ENCODE measurements around the gene DDR1.
A peak's percentile ranks its signal among the peaks of the same experiment; 100 is the strongest.

DNA sequence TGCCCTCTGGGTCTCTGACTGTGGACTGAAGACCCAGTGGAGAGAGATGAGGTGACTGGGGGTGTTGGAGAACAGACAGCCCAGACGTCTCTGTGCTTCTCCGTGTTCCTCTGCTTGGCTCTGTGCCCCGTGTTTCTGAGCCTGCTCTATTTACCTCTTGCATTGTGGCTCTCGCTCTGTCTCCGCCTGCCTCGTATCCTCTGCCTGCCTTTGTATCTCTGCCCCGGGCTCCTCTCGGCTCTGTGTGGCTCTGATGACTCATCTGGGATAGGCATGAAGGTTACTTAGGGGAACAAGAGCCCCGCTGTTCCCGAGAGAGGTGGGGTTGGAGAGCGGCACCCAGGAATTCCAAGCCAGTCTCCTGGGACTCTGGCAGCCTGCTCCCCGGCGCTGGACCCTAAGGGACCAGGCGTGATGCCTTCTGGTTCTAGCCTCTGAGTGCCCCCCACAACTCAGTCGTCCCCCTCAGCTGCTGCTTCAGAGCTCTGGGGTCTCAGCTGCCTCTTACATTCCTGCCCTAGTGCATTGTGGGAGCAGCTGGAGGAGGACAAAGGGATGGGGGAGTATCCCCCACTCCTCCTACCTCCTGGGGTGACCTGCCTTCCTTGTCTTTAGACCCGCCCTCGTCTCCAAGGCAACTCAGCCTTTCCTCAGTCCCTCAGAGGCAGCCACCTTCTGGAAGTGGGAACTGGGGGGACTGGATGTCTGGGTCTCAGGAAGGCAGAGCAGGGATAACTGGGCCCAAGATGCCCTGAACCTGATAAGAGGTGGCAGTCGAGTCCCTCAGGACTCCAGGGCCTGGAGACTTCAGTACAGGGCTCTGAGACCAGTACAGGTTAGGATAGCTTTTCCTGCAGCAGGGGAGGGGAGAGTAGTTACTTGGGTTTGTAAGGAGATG, 1.9 kb downstream of the DDR1 start:
- TF ChIP-seq, protein P1, sequence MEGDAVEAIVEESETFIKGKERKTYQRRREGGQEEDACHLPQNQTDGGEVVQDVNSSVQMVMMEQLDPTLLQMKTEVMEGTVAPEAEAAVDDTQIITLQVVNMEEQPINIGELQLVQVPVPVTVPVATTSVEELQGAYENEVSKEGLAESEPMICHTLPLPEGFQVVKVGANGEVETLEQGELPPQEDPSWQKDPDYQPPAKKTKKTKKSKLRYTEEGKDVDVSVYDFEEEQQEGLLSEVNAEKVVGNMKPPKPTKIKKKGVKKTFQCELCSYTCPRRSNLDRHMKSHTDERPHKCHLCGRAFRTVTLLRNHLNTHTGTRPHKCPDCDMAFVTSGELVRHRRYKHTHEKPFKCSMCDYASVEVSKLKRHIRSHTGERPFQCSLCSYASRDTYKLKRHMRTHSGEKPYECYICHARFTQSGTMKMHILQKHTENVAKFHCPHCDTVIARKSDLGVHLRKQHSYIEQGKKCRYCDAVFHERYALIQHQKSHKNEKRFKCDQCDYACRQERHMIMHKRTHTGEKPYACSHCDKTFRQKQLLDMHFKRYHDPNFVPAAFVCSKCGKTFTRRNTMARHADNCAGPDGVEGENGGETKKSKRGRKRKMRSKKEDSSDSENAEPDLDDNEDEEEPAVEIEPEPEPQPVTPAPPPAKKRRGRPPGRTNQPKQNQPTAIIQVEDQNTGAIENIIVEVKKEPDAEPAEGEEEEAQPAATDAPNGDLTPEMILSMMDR (conservative IDR thresholded peaks at IDR 0.05; ENCODE audit: low read depth in 2 of 2): no peak
- TF ChIP-seq POLR2AphosphoS5 (IDR thresholded peaks at IDR 0.05; ENCODE audit: low read depth): peak; percentile 93
- TF ChIP-seq EZH2phosphoT487 (IDR thresholded peaks at IDR 0.05; ENCODE audit: unreplicated experiment): no peak
- no peak for TF ChIP-seq EZH2 (IDR thresholded peaks at IDR 0.05; ENCODE audit: low read depth, unreplicated experiment)
- TF ChIP-seq STAT1 (IDR thresholded peaks at IDR 0.05; ENCODE audit: unreplicated experiment): no peak
- TF ChIP-seq, protein P2, sequence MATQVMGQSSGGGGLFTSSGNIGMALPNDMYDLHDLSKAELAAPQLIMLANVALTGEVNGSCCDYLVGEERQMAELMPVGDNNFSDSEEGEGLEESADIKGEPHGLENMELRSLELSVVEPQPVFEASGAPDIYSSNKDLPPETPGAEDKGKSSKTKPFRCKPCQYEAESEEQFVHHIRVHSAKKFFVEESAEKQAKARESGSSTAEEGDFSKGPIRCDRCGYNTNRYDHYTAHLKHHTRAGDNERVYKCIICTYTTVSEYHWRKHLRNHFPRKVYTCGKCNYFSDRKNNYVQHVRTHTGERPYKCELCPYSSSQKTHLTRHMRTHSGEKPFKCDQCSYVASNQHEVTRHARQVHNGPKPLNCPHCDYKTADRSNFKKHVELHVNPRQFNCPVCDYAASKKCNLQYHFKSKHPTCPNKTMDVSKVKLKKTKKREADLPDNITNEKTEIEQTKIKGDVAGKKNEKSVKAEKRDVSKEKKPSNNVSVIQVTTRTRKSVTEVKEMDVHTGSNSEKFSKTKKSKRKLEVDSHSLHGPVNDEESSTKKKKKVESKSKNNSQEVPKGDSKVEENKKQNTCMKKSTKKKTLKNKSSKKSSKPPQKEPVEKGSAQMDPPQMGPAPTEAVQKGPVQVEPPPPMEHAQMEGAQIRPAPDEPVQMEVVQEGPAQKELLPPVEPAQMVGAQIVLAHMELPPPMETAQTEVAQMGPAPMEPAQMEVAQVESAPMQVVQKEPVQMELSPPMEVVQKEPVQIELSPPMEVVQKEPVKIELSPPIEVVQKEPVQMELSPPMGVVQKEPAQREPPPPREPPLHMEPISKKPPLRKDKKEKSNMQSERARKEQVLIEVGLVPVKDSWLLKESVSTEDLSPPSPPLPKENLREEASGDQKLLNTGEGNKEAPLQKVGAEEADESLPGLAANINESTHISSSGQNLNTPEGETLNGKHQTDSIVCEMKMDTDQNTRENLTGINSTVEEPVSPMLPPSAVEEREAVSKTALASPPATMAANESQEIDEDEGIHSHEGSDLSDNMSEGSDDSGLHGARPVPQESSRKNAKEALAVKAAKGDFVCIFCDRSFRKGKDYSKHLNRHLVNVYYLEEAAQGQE (IDR thresholded peaks at IDR 0.05; ENCODE audit: unreplicated experiment): no peak
- TF ChIP-seq, protein P3, sequence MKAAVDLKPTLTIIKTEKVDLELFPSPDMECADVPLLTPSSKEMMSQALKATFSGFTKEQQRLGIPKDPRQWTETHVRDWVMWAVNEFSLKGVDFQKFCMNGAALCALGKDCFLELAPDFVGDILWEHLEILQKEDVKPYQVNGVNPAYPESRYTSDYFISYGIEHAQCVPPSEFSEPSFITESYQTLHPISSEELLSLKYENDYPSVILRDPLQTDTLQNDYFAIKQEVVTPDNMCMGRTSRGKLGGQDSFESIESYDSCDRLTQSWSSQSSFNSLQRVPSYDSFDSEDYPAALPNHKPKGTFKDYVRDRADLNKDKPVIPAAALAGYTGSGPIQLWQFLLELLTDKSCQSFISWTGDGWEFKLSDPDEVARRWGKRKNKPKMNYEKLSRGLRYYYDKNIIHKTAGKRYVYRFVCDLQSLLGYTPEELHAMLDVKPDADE (IDR thresholded peaks at IDR 0.05): 0 out of 2 replicates have a peak, but pooled peaks have one; percentile 24
- 0 out of 2 replicates have a peak, but pooled peaks have one; percentile 23 for TF ChIP-seq CREB1 (CRISPR knock-in tag; IDR thresholded peaks at IDR 0.05; ENCODE audit: low read depth)
- TF ChIP-seq ZNF114 (CRISPR knock-in tag; IDR thresholded peaks at IDR 0.05): no peak
- no peak for TF ChIP-seq ZNF331 (CRISPR knock-in tag; IDR thresholded peaks at IDR 0.05; ENCODE audit: low read depth)
- TF ChIP-seq JUNB (IDR thresholded peaks at IDR 0.05; ENCODE audit: unreplicated experiment): no peak
- TF ChIP-seq, protein P4, sequence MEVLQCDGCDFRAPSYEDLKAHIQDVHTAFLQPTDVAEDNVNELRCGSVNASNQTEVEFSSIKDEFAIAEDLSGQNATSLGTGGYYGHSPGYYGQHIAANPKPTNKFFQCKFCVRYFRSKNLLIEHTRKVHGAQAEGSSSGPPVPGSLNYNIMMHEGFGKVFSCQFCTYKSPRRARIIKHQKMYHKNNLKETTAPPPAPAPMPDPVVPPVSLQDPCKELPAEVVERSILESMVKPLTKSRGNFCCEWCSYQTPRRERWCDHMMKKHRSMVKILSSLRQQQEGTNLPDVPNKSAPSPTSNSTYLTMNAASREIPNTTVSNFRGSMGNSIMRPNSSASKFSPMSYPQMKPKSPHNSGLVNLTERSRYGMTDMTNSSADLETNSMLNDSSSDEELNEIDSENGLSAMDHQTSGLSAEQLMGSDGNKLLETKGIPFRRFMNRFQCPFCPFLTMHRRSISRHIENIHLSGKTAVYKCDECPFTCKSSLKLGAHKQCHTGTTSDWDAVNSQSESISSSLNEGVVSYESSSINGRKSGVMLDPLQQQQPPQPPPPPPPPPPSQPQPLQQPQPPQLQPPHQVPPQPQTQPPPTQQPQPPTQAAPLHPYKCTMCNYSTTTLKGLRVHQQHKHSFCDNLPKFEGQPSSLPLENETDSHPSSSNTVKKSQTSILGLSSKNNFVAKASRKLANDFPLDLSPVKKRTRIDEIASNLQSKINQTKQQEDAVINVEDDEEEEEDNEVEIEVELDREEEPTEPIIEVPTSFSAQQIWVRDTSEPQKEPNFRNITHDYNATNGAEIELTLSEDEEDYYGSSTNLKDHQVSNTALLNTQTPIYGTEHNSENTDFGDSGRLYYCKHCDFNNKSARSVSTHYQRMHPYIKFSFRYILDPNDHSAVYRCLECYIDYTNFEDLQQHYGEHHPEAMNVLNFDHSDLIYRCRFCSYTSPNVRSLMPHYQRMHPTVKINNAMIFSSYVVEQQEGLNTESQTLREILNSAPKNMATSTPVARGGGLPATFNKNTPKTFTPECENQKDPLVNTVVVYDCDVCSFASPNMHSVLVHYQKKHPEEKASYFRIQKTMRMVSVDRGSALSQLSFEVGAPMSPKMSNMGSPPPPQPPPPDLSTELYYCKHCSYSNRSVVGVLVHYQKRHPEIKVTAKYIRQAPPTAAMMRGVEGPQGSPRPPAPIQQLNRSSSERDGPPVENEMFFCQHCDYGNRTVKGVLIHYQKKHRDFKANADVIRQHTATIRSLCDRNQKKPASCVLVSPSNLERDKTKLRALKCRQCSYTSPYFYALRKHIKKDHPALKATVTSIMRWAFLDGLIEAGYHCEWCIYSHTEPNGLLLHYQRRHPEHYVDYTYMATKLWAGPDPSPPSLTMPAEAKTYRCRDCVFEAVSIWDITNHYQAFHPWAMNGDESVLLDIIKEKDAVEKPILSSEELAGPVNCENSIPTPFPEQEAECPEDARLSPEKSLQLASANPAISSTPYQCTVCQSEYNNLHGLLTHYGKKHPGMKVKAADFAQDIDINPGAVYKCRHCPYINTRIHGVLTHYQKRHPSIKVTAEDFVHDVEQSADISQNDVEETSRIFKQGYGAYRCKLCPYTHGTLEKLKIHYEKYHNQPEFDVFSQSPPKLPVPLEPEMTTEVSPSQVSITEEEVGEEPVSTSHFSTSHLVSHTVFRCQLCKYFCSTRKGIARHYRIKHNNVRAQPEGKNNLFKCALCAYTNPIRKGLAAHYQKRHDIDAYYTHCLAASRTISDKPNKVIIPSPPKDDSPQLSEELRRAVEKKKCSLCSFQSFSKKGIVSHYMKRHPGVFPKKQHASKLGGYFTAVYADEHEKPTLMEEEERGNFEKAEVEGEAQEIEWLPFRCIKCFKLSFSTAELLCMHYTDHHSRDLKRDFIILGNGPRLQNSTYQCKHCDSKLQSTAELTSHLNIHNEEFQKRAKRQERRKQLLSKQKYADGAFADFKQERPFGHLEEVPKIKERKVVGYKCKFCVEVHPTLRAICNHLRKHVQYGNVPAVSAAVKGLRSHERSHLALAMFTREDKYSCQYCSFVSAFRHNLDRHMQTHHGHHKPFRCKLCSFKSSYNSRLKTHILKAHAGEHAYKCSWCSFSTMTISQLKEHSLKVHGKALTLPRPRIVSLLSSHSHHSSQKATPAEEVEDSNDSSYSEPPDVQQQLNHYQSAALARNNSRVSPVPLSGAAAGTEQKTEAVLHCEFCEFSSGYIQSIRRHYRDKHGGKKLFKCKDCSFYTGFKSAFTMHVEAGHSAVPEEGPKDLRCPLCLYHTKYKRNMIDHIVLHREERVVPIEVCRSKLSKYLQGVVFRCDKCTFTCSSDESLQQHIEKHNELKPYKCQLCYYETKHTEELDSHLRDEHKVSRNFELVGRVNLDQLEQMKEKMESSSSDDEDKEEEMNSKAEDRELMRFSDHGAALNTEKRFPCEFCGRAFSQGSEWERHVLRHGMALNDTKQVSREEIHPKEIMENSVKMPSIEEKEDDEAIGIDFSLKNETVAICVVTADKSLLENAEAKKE (CRISPR knock-in tag; IDR thresholded peaks at IDR 0.05): no peak
- TF ChIP-seq NANOG (IDR thresholded peaks at IDR 0.05; ENCODE audit: borderline replicate concordance): no peak

Measured in GM23338 (cell line).